LNCAP (cell line): ENCODE results near the gene IFT80.

Source experiments
- TF ChIP-seq, protein P1 (sequence below): fragments of 450-650 bp; IDR thresholded peaks from 2 replicates; pipeline ENCODE4 v1.5.1; 2017; ENCODE audit warnings: mild to moderate bottlenecking

The IFT80 gene

DNA sequence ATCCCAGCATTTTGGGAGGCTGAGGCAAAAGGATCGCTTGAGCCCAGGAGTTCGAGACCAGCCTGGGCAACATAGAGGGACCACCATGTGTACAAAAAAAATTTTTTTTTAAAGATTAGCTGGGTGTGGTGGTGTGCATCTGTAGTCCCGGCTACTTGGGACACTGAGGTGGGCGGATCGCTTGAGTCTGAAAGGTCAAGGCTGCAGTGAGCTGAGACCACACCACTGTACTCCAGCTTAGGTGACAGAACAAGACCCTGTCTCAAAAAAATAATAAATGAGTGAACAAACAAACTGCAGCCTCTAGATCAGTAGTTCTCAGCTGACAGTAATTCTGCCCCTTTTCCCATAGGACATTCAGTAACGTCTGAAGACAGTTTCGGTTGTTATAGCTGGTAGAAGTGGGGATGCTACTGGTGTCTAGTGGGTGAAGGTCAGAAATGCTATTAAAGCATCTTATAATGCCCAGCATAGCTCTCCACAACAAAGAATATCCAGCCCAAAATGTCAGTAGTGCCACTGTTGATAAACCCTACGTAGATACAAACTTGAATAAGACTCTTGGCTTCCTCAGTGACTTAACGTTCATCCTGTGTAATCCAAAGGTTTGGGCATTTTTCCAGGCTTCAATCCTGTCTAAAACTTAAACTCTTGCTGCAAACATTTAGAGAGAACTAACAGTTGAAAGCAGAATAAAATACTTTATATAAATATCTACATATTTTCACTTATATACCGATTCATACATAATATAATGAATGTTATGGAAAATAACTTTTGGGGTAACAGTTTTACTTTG, 11.0 kb upstream of the IFT80 start:
- TF ChIP-seq, protein P1, sequence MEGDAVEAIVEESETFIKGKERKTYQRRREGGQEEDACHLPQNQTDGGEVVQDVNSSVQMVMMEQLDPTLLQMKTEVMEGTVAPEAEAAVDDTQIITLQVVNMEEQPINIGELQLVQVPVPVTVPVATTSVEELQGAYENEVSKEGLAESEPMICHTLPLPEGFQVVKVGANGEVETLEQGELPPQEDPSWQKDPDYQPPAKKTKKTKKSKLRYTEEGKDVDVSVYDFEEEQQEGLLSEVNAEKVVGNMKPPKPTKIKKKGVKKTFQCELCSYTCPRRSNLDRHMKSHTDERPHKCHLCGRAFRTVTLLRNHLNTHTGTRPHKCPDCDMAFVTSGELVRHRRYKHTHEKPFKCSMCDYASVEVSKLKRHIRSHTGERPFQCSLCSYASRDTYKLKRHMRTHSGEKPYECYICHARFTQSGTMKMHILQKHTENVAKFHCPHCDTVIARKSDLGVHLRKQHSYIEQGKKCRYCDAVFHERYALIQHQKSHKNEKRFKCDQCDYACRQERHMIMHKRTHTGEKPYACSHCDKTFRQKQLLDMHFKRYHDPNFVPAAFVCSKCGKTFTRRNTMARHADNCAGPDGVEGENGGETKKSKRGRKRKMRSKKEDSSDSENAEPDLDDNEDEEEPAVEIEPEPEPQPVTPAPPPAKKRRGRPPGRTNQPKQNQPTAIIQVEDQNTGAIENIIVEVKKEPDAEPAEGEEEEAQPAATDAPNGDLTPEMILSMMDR = no peak

DNA sequence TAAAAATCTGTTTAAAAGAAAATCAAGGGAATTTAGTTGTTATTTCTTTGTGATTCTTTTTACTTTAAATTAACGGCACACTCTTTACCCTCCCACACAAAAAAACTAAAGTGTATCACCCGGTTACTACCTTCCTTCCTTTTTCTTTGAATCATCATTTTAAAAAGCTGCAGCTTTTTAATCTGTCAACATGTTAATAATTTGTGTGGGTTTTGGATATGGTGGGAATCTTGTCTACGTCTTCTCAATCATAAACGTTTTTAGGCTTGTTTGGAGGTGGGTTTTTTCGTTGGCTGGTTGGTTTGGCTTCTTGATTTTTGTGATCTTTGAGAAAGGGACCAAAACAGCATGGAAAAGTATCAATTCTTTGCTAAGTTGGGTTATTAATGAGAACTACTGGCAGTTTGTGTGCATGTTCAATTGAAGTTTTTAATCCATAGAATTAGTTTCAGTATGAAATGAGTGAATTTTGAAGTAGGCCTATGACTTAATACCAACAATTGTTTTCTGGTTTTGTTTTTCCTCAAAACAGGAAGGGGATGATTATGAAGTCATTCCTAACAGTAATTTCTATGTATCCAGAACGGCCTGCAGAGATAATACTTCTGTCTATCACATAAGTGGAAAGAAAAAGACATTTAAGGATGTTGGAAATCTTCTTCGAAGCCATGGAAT, 4.9 kb upstream of the IFT80 start:
- TF ChIP-seq, protein P1 = no peak

DNA sequence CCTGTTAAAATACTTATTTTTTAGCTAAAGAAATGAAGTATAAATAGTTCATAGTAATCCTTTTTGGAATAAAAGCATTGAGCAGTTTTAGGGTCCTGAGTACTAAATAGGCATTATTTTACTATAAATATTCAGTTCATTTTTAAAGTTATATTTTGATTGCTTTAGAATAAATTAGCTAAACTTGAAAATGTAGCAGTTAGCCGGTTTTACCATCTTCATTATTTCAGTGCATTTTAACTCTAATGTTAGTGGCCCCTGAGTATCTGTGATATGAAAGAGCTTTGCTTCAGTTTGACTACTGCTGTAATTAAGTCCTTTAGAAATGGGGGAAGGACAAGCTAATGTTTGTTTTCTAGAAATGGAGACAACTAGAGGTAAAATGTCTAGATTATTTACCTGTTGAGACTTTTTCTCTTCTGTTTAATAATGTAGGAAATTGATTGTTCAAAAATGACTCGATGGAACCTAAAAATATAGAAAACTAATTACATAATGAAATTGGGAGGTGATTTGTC, 4.1 kb upstream of the IFT80 start:
- TF ChIP-seq, protein P1 = no peak

DNA sequence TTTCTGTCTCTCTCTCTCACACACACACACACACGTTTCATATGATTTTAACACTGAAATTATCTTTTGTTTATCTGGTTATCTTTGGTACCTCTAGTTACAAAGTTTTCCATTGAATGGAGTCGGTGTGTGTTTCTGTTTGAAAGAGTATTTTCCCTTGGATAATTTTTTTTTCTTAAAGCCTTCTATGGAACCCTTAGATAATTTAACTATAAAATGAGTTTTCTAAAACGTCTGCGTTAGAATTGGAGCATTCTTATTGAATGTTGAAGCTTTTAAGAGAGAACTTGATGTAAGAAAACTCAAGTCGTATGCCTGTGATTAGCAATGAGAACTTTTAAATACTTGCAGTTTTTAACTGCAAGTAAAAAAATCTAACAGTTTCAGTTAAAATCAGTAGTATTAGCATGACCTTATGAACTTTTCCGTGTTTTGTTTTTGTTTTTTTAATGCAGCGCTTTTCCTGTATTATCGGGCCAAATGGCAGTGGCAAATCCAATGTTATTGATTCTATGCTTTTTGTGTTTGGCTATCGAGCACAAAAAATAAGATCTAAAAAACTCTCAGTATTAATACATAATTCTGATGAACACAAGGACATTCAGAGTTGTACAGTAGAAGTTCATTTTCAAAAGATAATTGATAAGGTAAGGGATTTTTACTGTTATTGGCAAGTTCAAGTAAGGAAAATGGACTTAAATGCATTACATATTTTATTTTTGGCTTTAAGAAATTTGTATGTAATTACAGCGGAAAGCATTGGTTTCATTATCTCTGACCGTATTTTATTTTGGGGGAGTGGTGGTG, 3.4 kb upstream of the IFT80 start:
- TF ChIP-seq, protein P1 = no peak

DNA sequence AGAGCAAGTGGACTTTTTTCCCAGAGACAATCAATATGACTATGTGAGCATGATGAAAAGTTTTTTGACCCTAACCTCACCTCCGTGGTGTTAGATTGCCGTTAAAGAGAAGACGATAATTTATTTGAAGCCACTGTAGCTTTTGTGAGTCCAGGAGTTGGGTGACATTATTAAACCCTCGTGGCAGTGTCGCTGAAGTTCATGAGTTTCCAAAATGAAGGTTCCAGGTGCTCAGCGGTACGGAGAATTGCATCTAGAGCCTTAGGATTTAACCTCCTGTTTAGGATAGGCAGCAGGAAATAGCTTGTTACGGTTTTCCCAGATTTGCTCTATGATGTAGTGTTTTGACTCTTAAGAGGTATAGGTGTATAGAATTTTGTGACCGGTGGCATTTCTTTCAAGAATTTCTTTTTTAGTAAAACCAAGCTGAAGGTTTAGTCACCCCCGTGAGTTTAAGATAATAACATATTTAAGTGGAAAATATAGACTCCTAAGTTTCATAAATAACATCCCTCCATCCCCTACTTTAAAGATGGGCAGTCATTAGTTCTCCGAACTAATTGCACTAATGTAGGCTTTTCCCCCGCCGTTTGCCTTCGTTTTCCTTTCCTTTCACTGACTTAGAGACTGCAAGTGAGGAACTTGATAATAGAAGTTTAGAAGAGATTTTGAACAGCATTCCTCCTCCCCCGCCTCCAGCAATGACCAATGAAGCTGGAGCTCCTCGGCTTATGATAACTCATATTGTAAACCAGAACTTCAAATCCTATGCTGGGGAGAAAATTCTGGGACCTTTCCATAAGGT, 2.5 kb upstream of the IFT80 start:
- TF ChIP-seq, protein P1 = no peak

DNA sequence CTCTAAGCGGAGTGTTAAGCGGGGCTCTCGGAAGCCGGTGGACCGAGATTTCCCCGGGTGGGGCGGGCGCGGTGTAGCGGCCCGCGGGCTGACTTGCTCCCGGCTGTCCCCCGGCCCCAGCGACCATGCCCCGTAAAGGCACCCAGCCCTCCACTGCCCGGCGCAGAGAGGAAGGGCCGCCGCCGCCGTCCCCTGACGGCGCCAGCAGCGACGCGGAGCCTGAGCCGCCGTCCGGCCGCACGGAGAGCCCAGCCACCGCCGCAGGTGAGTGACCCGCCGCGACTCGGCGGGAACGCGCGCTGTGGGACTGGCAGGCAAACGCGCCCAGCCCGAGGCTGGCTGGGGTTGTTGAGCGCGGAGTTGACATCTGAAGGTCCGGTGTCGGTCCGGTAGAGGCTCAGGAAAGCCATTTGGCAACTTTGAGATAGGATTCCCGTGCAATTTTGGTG, 1.7 kb upstream of the IFT80 start:
- TF ChIP-seq, protein P1 = no peak
